CD14-positive monocyte (primary cell): ENCODE data around the gene LACTB. TPM values are rescaled to one million over a fixed set of nuclear protein-coding genes. Genes with fewer than 3 reads are reported as not detected.

Source experiments
- DNase-seq, 3 donors: peaks; one replicate each; pipeline ENCODE4 v3.0.0-alpha.2; 2011 to 2022
- H2AFZ ChIP-seq: 2 replicates; pipeline ENCODE4 v1.6.0; 2012; ENCODE audit warnings: mild to moderate bottlenecking, low read depth, low read length, inconsistent platforms; ENCODE audit not compliant: insufficient read depth, poor library complexity, severe bottlenecking
- H3K27ac ChIP-seq, 2 donors: 1 replicate in 1 of 2; 2 replicates in 1 of 2; pipeline ENCODE4 v1.5.1; 2012 to 2013; ENCODE audit warnings: low read length in 2 of 2, control low read depth in 1 of 2, inconsistent platforms in 1 of 2, low read depth in 1 of 2, mild to moderate bottlenecking in 1 of 2
- H3K27me3 ChIP-seq, 2 donors: one replicate each; pipeline versions ENCODE4 v1.6.0 to v1.6.1; 2011 to 2013; ENCODE audit warnings: low read length in 2 of 2; ENCODE audit not compliant: control insufficient read depth in 2 of 2, insufficient read depth in 2 of 2
- H3K36me3 ChIP-seq, 2 donors: replicated peaks in 1 of 2; 1 replicate in 1 of 2; 2 replicates in 1 of 2; pipeline versions ENCODE4 v1.5.1 to v1.6.1; 2012 to 2013; ENCODE audit warnings: low read length in 2 of 2, control low read depth in 1 of 2, inconsistent platforms in 1 of 2, mild to moderate bottlenecking in 1 of 2; ENCODE audit not compliant: insufficient read depth in 2 of 2, control insufficient read depth in 1 of 2
- H3K4me1 ChIP-seq, 2 donors: 1 replicate in 1 of 2; 2 replicates in 1 of 2; pipeline versions ENCODE4 v1.5.1 to v1.6.1; 2012 to 2013; ENCODE audit warnings: low read length in 2 of 2, control low read depth in 1 of 2, inconsistent platforms in 1 of 2, mild to moderate bottlenecking in 1 of 2, moderate library complexity in 1 of 2; ENCODE audit not compliant: insufficient read depth in 2 of 2, control insufficient read depth in 1 of 2
- H3K4me2 ChIP-seq: replicated peaks from 2 replicates; pipeline ENCODE3; 2012; ENCODE audit warnings: low read length, moderate library complexity, mild to moderate bottlenecking; ENCODE audit not compliant: poor library complexity, severe bottlenecking; ENCODE audit errors: extremely low read depth
- H3K4me3 ChIP-seq, 3 experiments: fragments of 200-600 bp in 1 of 3; sonication (generic) in 1 of 3; replicated peaks in 1 of 3; 1 replicate in 2 of 3; 2 replicates in 1 of 3; pipeline ENCODE4 v1.5.1; 2011 to 2013; ENCODE audit warnings: low read length in 3 of 3, mild to moderate bottlenecking in 3 of 3, control low read depth in 2 of 3, low read depth in 2 of 3, inconsistent platforms in 1 of 3, moderate library complexity in 1 of 3
- H3K79me2 ChIP-seq: 2 replicates; pipeline ENCODE4 v1.6.0; 2012; ENCODE audit warnings: mild to moderate bottlenecking, control low read depth, inconsistent platforms, low read length, moderate library complexity; ENCODE audit not compliant: insufficient read depth
- H3K9ac ChIP-seq: 2 replicates; pipeline ENCODE4 v1.6.0; 2017; ENCODE audit warnings: low read length, mild to moderate bottlenecking; ENCODE audit not compliant: insufficient read depth, poor library complexity, severe bottlenecking
- H3K9me3 ChIP-seq, 2 donors: replicated peaks in 1 of 2; 1 replicate in 1 of 2; 2 replicates in 1 of 2; pipeline versions ENCODE4 v1.5.1 to v1.6.1; 2012 to 2013; ENCODE audit warnings: low read length in 2 of 2, control low read depth in 1 of 2; ENCODE audit not compliant: control insufficient read depth in 1 of 2, insufficient read depth in 1 of 2
- H4K20me1 ChIP-seq: 2 replicates; pipeline ENCODE4 v1.6.0; 2012; ENCODE audit warnings: mild to moderate bottlenecking, low read length, control low read depth, moderate library complexity; ENCODE audit not compliant: insufficient read depth
- H3K27ac Mint-ChIP-seq, 7 donors: one replicate each; pipeline ENCODE4 v1.8.0; 2020; ENCODE audit warnings: mild to moderate bottlenecking in 7 of 7, mixed read lengths in 7 of 7, moderate library complexity in 6 of 7, inconsistent platforms in 2 of 7
- H3K27me3 Mint-ChIP-seq, 3 donors: one replicate each; pipeline ENCODE4 v1.8.0; 2021 to 2022; ENCODE audit warnings: low read depth in 3 of 3, mild to moderate bottlenecking in 3 of 3, mixed read lengths in 3 of 3, moderate library complexity in 3 of 3, inconsistent platforms in 1 of 3
- H3K36me3 Mint-ChIP-seq, 2 donors: one replicate each; pipeline ENCODE4 v1.8.0; 2020; ENCODE audit warnings: mixed read lengths in 2 of 2, inconsistent platforms in 1 of 2, mild to moderate bottlenecking in 1 of 2
- H3K4me1 Mint-ChIP-seq: one replicate; pipeline ENCODE4 v1.8.0; 2020; ENCODE audit warnings: mild to moderate bottlenecking, mixed read lengths
- H3K4me3 Mint-ChIP-seq, 2 donors: one replicate each; pipeline ENCODE4 v1.8.0; 2020; ENCODE audit warnings: mild to moderate bottlenecking in 2 of 2, mixed read lengths in 2 of 2, moderate library complexity in 1 of 2
- H3K9me3 Mint-ChIP-seq, 7 donors: one replicate each; pipeline ENCODE4 v1.8.0; 2020 to 2022; ENCODE audit warnings: mixed read lengths in 7 of 7, mild to moderate bottlenecking in 6 of 7, moderate library complexity in 6 of 7, inconsistent platforms in 2 of 7
- CTCF ChIP-seq: fragments of 200-600 bp; IDR thresholded peaks from one replicate; pipeline ENCODE4 v1.8.0; 2022; ENCODE audit warnings: antibody characterized with exemption, mild to moderate bottlenecking
- WGBS: methylation state at CpG from one replicate; pipeline ENCODE4 v1.1.5; 2013; ENCODE audit warnings: missing lambda C conversion rate; ENCODE audit not compliant: insufficient coverage; 5-methylcytosine and 5-hydroxymethylcytosine counted together
- intact Hi-C, 2 donors: fragments of 100-400 bp; cut with micrococcal nuclease; formaldehyde crosslinking; loops; one replicate each; pipeline versions ENCODE4 v1.15.0 to v1.15.1; 2023
- polyA plus RNA-seq, 3 donors: library from polyadenylated mRNA; depleted of rRNA in 1 of 3; unstranded in 2 of 3; stranded (reverse) in 1 of 3; fragments of 300-500 nt in 2 of 3; fragments of >200 nt in 1 of 3; fragmentation: Illumina TruSeq in 2 of 3; gene quantifications; 1 replicate in 2 of 3; 2 replicates in 1 of 3; pipeline ENCODE4 v1.2.3, GENCODE V29; 2012 to 2021

Gene LACTB
- polyA plus RNA-seq, 3 donors: 18.5 to 59.3 (median 40.4) TPM

GRCh38 chr15:63180746-63181145 lies 59.1 kb downstream of the LACTB start:
- Histone ChIP-seq H3K27me3 (no peaks in the 10 kb centered on the region), H3K9ac (no peak overlapping the region), H3K9me3 (no peaks in the 10 kb centered on the region), H3K4me1 (no peaks in the 10 kb centered on the region), H4K20me1 (no peaks in the 10 kb centered on the region), H3K4me3 (no peak overlapping the region), H3K79me2 (no peaks in the 10 kb centered on the region), H2AFZ (no peak overlapping the region), H3K4me2 (no peak overlapping the region), H3K27ac (no peak overlapping the region), H3K36me3 (no peaks in the 10 kb centered on the region)
- Mint-ChIP-seq H3K36me3 (no peaks in the 10 kb centered on the region), H3K27ac (no peak overlapping the region), H3K27me3 (peaks cover 0 to 2% (median 1%) of the 10 kb centered on the region in 3 donors), H3K4me3 (no peak overlapping the region), H3K9me3 (no peaks in the 10 kb centered on the region), H3K4me1 (peaks cover 4% of the 10 kb centered on the region)
- no peak for DNase-seq
- no peak for TF ChIP-seq CTCF
- WGBS: no CpG with 5 or more reads among the region's 2 CpGs
- intact Hi-C loops: loop anchor here in 1 of 2 donors (10.0 kb wide), 1 partner anchor 136 kb away; the partner anchor contains the start of gene TPM1

GRCh38 chr15:63181648-63182047 lies 60.0 kb downstream of the LACTB start:
- WGBS: no CpG with 5 or more reads among the region's 2 CpGs
- peak overlapping the region in 1 of 7 donors; percentile 75 for H3K27ac Mint-ChIP-seq
- no peaks in the 10 kb centered on the region for H3K27me3 ChIP-seq
- H3K36me3 Mint-ChIP-seq: no peaks in the 10 kb centered on the region
- no peaks in the 10 kb centered on the region for H3K79me2 ChIP-seq
- H3K9ac ChIP-seq: no peak overlapping the region
- intact Hi-C loops: loop anchor here in 1 of 2 donors (10.0 kb wide), 1 partner anchor 137 kb away; the partner anchor contains the start of gene TPM1
- peaks cover 0 to 2% (median 1%) of the 10 kb centered on the region in 3 donors for H3K27me3 Mint-ChIP-seq
- TF ChIP-seq CTCF: no peak
- no peaks in the 10 kb centered on the region for H3K9me3 Mint-ChIP-seq
- no peak overlapping the region for H3K4me3 ChIP-seq
- no peak overlapping the region for H2AFZ ChIP-seq
- no peak overlapping the region for H3K4me3 Mint-ChIP-seq
- H3K4me1 Mint-ChIP-seq: peaks cover 4% of the 10 kb centered on the region
- no peaks in the 10 kb centered on the region for H3K9me3 ChIP-seq
- no peaks in the 10 kb centered on the region for H3K36me3 ChIP-seq
- H4K20me1 ChIP-seq: no peaks in the 10 kb centered on the region
- H3K4me1 ChIP-seq: no peaks in the 10 kb centered on the region
- no peak overlapping the region for H3K4me2 ChIP-seq
- DNase-seq: peak in 2 of 3 donors; percentile 23 to 59
- no peak overlapping the region for H3K27ac ChIP-seq
